ENCODE measurements around the gene KMT2D.
A peak's percentile ranks its signal among the peaks of the same experiment; 100 is the strongest.

The KMT2D gene

GRCh38 chr12:49058366-49059044 lies 2.1 kb downstream of the KMT2D start:
- Histone ChIP-seq H3K4me3 (ENCODE audit: low read length) (peak overlapping the region; percentile 63), H3K9me3 (ENCODE audit: control insufficient read depth, low read length) (no peaks in the 10 kb centered on the region), H3K9ac (ENCODE audit: low read length) (peak overlapping the region; percentile 98), H3K36me3 (ENCODE audit: control insufficient read depth, insufficient read depth, low read length) (peaks cover 7% of the 10 kb centered on the region), H3K4me1 (ENCODE audit: control insufficient read depth, insufficient read depth, low read length) (peaks cover 44% of the 10 kb centered on the region), H3K27me3 (ENCODE audit: control insufficient read depth, insufficient read depth, low read length) (no peaks in the 10 kb centered on the region)

GRCh38 chr12:49057888-49058287 lies 2.7 kb downstream of the KMT2D start:
- Histone ChIP-seq H3K27me3 (ENCODE audit: control insufficient read depth, insufficient read depth, low read length) (no peaks in the 10 kb centered on the region), H3K4me1 (ENCODE audit: control insufficient read depth, insufficient read depth, low read length) (peaks cover 44% of the 10 kb centered on the region), H3K36me3 (ENCODE audit: control insufficient read depth, insufficient read depth, low read length) (peaks cover 12% of the 10 kb centered on the region), H3K9ac (ENCODE audit: low read length) (peak overlapping the region; percentile 98), H3K9me3 (ENCODE audit: control insufficient read depth, low read length) (no peaks in the 10 kb centered on the region), H3K4me3 (ENCODE audit: low read length) (peak overlapping the region; percentile 63)

GRCh38 chr12:49055978-49056754 lies 4.4 kb downstream of the KMT2D start:
- peaks cover 44% of the 10 kb centered on the region for H3K4me1 ChIP-seq (ENCODE audit: control insufficient read depth, insufficient read depth, low read length)
- H3K9ac ChIP-seq (ENCODE audit: low read length) = peak overlapping the region; percentile 32
- no peak overlapping the region for H3K4me3 ChIP-seq (ENCODE audit: low read length)
- H3K27me3 ChIP-seq (ENCODE audit: control insufficient read depth, insufficient read depth, low read length) = no peaks in the 10 kb centered on the region
- peaks cover 23% of the 10 kb centered on the region for H3K36me3 ChIP-seq (ENCODE audit: control insufficient read depth, insufficient read depth, low read length)
- no peaks in the 10 kb centered on the region for H3K9me3 ChIP-seq (ENCODE audit: control insufficient read depth, low read length)

DNA sequence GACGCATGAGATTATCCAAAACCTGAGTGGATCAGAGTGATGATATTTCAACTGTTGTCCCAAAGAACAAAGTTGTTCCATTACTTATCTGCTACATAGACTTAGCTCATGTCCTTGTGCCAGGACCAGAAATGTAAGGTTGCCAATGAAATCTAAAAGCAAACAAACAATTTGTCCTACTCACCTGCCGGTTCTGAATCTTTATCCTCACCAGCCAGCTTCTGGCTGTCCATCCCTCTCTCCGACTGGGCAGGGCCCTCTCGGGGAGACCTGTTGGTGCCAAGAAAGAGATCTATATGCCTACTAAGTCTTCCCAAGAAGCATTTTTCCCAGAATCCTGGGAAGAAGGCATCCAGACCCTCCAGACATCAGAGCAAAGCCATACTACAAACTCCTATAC lies 5.5 kb downstream of the KMT2D start:
- Histone ChIP-seq H3K4me3 (ENCODE audit: low read length) (no peak overlapping the region), H3K9ac (ENCODE audit: low read length) (no peak overlapping the region), H3K27me3 (ENCODE audit: control insufficient read depth, insufficient read depth, low read length) (no peaks in the 10 kb centered on the region), H3K4me1 (ENCODE audit: control insufficient read depth, insufficient read depth, low read length) (peaks cover 44% of the 10 kb centered on the region), H3K9me3 (ENCODE audit: control insufficient read depth, low read length) (no peaks in the 10 kb centered on the region), H3K36me3 (ENCODE audit: control insufficient read depth, insufficient read depth, low read length) (peaks cover 34% of the 10 kb centered on the region)

DNA sequence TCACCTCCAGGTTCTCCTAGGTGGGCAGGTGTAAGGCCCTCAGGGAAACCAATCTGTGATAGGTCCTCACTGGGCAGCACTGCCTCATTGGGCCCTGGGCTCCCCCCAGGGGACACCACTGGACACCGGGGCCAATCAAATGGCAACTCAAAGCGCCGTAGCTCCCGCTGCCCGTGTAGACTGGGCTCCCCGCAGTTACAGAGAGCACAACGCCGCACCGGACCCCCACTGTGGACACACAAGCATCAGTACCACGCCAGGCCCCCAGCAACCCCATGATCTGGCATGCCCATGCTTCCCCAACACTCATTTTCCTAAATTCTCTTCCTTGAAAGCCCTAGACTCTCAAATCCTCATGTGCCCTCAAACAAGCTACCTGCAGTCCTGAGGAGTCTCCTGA lies 6.1 kb downstream of the KMT2D start:
- Histone ChIP-seq H3K36me3 (ENCODE audit: control insufficient read depth, insufficient read depth, low read length) (peaks cover 34% of the 10 kb centered on the region), H3K9ac (ENCODE audit: low read length) (no peak overlapping the region), H3K9me3 (ENCODE audit: control insufficient read depth, low read length) (no peaks in the 10 kb centered on the region), H3K4me3 (ENCODE audit: low read length) (no peak overlapping the region), H3K4me1 (ENCODE audit: control insufficient read depth, insufficient read depth, low read length) (peaks cover 44% of the 10 kb centered on the region), H3K27me3 (ENCODE audit: control insufficient read depth, insufficient read depth, low read length) (no peaks in the 10 kb centered on the region)

DNA sequence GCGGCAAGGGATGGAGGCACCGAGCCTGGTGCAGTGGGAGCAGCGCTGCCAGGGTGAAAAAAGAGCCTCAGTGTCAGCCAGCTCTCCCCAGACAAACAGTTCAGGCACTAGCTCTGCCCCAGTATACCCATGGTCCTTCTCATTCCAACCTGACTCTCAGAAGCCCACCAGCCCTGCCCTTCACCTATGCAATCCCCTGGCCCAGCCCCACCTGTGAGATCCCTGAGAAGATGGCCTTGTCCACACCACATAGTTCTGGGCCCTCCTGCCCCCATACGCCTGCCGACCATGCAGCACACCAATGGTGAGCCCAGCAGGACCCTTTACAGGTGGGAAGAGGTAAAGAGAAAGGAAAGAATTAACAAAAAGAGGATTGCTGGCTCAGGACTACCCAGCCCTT lies 6.5 kb downstream of the KMT2D start:
- Histone ChIP-seq H3K36me3 (ENCODE audit: control insufficient read depth, insufficient read depth, low read length) (peaks cover 37% of the 10 kb centered on the region), H3K27me3 (ENCODE audit: control insufficient read depth, insufficient read depth, low read length) (no peaks in the 10 kb centered on the region), H3K4me3 (ENCODE audit: low read length) (no peak overlapping the region), H3K9me3 (ENCODE audit: control insufficient read depth, low read length) (no peaks in the 10 kb centered on the region), H3K9ac (ENCODE audit: low read length) (no peak overlapping the region), H3K4me1 (ENCODE audit: control insufficient read depth, insufficient read depth, low read length) (peaks cover 43% of the 10 kb centered on the region)

DNA sequence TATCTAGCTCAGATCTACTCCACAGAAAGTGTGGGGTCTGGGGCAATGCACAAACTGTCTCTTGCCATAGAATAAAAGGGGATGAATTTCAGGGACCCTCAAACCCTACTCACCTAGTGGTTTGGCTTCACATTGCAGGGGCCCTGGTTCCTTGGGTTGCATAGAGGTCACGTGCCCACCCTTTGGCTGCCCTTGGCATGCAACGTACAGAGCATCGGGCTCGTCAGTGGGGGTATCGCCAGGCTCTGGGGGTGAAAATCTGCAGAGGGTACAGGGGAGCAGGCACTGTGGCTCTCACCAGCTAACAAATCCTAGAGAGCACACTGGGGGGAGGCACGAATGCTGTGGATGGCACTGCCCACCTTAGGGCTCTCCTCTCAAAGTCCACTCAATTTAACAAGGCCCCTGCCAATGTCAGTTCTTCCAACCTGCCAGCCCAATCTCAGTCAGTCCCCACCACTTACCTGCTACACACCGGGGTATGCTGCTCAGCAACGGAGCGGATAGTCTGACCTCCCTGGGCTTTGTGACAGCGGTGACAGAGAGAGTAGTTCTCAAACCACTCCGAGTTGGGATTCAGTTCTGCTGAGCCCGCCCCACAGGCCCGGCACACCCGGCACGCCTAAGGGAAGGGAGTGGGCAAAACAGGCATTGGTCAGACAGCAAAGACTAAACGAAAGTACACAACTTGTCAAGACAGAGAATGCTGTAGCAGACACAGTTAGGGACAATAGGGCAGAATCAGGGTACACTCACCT lies 8.0 kb downstream of the KMT2D start:
- H3K36me3 ChIP-seq (ENCODE audit: control insufficient read depth, insufficient read depth, low read length) = peaks cover 49% of the 10 kb centered on the region
- H3K9ac ChIP-seq (ENCODE audit: low read length) = no peak overlapping the region

GRCh38 chr12:49051777-49052438 lies 8.7 kb downstream of the KMT2D start:
- no peak overlapping the region for H3K4me3 ChIP-seq (ENCODE audit: low read length)
- no peaks in the 10 kb centered on the region for H3K27me3 ChIP-seq (ENCODE audit: control insufficient read depth, insufficient read depth, low read length)
- no peaks in the 10 kb centered on the region for H3K9me3 ChIP-seq (ENCODE audit: control insufficient read depth, low read length)
- peaks cover 49% of the 10 kb centered on the region for H3K36me3 ChIP-seq (ENCODE audit: control insufficient read depth, insufficient read depth, low read length)
- peaks cover 23% of the 10 kb centered on the region for H3K4me1 ChIP-seq (ENCODE audit: control insufficient read depth, insufficient read depth, low read length)
- no peak overlapping the region for H3K9ac ChIP-seq (ENCODE audit: low read length)

More for the DNA sequence above, 8.0 kb downstream of the KMT2D start:
- Histone ChIP-seq H3K4me3 (ENCODE audit: low read length) (no peak overlapping the region), H3K9me3 (ENCODE audit: control insufficient read depth, low read length) (no peaks in the 10 kb centered on the region), H3K27me3 (ENCODE audit: control insufficient read depth, insufficient read depth, low read length) (no peaks in the 10 kb centered on the region), H3K4me1 (ENCODE audit: control insufficient read depth, insufficient read depth, low read length) (peaks cover 30% of the 10 kb centered on the region)

DNA sequence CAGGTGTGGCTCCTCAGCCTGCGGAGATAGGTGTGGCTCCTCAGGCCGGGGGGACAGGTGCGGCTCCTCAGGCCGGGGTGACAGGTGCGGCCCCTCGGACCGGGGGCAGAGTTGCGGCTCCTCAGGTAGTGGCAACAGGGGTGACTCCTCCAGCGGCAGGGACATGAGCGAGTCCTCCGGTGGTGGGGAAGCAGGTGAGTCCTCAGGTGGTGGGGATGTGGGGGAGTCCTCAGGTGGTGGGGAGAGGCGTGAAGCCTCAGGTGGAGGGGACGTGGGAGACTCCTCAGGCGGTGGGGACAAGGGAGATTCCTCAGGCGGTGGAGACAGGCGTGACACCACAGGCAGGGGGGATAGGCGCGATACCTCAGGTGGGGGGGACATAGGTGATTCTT lies 9.2 kb downstream of the KMT2D start:
- Histone ChIP-seq H3K4me3 (ENCODE audit: low read length) (no peak overlapping the region), H3K4me1 (ENCODE audit: control insufficient read depth, insufficient read depth, low read length) (peaks cover 17% of the 10 kb centered on the region), H3K9ac (ENCODE audit: low read length) (no peak overlapping the region), H3K9me3 (ENCODE audit: control insufficient read depth, low read length) (no peaks in the 10 kb centered on the region), H3K36me3 (ENCODE audit: control insufficient read depth, insufficient read depth, low read length) (peaks cover 49% of the 10 kb centered on the region), H3K27me3 (ENCODE audit: control insufficient read depth, insufficient read depth, low read length) (no peaks in the 10 kb centered on the region)

GRCh38 chr12:49050507-49051372 lies 9.9 kb downstream of the KMT2D start:
- Histone ChIP-seq H3K36me3 (ENCODE audit: control insufficient read depth, insufficient read depth, low read length) (peaks cover 53% of the 10 kb centered on the region), H3K9ac (ENCODE audit: low read length) (no peak overlapping the region), H3K4me1 (ENCODE audit: control insufficient read depth, insufficient read depth, low read length) (peaks cover 11% of the 10 kb centered on the region), H3K9me3 (ENCODE audit: control insufficient read depth, low read length) (no peaks in the 10 kb centered on the region), H3K4me3 (ENCODE audit: low read length) (no peak overlapping the region), H3K27me3 (ENCODE audit: control insufficient read depth, insufficient read depth, low read length) (no peaks in the 10 kb centered on the region)

- no peak overlapping the region for H3K9ac ChIP-seq (ENCODE audit: low read length)
- H3K4me1 ChIP-seq (ENCODE audit: control insufficient read depth, insufficient read depth, low read length) = peaks cover under 1% of the 10 kb centered on the region
- H3K36me3 ChIP-seq (ENCODE audit: control insufficient read depth, insufficient read depth, low read length) = peaks cover 56% of the 10 kb centered on the region
- no peaks in the 10 kb centered on the region for H3K27me3 ChIP-seq (ENCODE audit: control insufficient read depth, insufficient read depth, low read length)
- H3K9me3 ChIP-seq (ENCODE audit: control insufficient read depth, low read length) = no peaks in the 10 kb centered on the region
- H3K4me3 ChIP-seq (ENCODE audit: low read length) = no peak overlapping the region
Observed at GRCh38 chr12:49049566-49050224, 10.9 kb downstream of the KMT2D start.
